Immature natural killer cell (primary cell): Measurements from ENCODE around the gene RPS17. TPM values are rescaled to one million over a fixed set of nuclear protein-coding genes. Genes with fewer than 3 reads are reported as not detected.
"Not testable (repeated sequence)": the region's sequence is repeated elsewhere in the genome, so short reads cannot be mapped to it uniquely, and the experiment has no call there.

Experiments used
- DNase-seq, 3 donors: peaks; one replicate each; pipeline ENCODE4 v3.0.0; 2022; ENCODE audit warnings: mixed read lengths in 1 of 3
- H3K27ac Mint-ChIP-seq, 6 donors: one replicate each; pipeline ENCODE4 v1.8.0; 2020; ENCODE audit warnings: mixed read lengths in 6 of 6, mild to moderate bottlenecking in 5 of 6, inconsistent platforms in 4 of 6, moderate library complexity in 3 of 6
- H3K27me3 Mint-ChIP-seq, 3 donors: one replicate each; pipeline ENCODE4 v1.8.0; 2020 to 2021; ENCODE audit warnings: low read depth in 3 of 3, mild to moderate bottlenecking in 3 of 3, mixed read lengths in 3 of 3, moderate library complexity in 3 of 3, inconsistent platforms in 1 of 3
- H3K36me3 Mint-ChIP-seq, 3 donors: one replicate each; pipeline ENCODE4 v1.8.0; 2020; ENCODE audit warnings: mixed read lengths in 3 of 3, inconsistent platforms in 2 of 3, mild to moderate bottlenecking in 2 of 3
- H3K4me1 Mint-ChIP-seq, 2 donors: one replicate each; pipeline ENCODE4 v1.8.0; 2020; ENCODE audit warnings: inconsistent platforms in 2 of 2, mild to moderate bottlenecking in 2 of 2, mixed read lengths in 2 of 2, moderate library complexity in 1 of 2
- H3K4me3 Mint-ChIP-seq, 5 donors: one replicate each; pipeline ENCODE4 v1.8.0; 2020; ENCODE audit warnings: mild to moderate bottlenecking in 5 of 5, mixed read lengths in 5 of 5, inconsistent platforms in 3 of 5, moderate library complexity in 3 of 5
- H3K9me3 Mint-ChIP-seq, 6 donors: one replicate each; pipeline ENCODE4 v1.8.0; 2020; ENCODE audit warnings: mild to moderate bottlenecking in 6 of 6, mixed read lengths in 6 of 6, inconsistent platforms in 4 of 6, moderate library complexity in 3 of 6
- polyA plus RNA-seq, 3 donors: library from polyadenylated mRNA; unstranded; fragments of 300-500 nt; fragmentation: Illumina TruSeq; gene quantifications; one replicate each; pipeline ENCODE4 v1.2.3, GENCODE V29; 2021

Gene RPS17
- polyA plus RNA-seq, 3 donors from 2014 or later, result 584 to 1,003 (median 663) TPM

GRCh38 chr15:82538961-82539690, 1.1 kb downstream of the RPS17 start:
- H3K36me3 Mint-ChIP-seq, result peaks cover 16 to 32% (median 30%) of the 10 kb centered on the region in 3 donors
- peak overlapping the region; percentile 90 to 96 (median 91) for H3K27ac Mint-ChIP-seq
- H3K4me1 Mint-ChIP-seq, result peaks cover 28 to 43% of the 10 kb centered on the region in 2 donors
- DNase-seq, result no peak
- peaks cover 9 to 15% (median 14%) of the 10 kb centered on the region in 3 donors for H3K27me3 Mint-ChIP-seq
- H3K9me3 Mint-ChIP-seq, result no peaks in the 10 kb centered on the region
- peak overlapping the region; percentile 94 to 98 (median 95) for H3K4me3 Mint-ChIP-seq

DNA sequence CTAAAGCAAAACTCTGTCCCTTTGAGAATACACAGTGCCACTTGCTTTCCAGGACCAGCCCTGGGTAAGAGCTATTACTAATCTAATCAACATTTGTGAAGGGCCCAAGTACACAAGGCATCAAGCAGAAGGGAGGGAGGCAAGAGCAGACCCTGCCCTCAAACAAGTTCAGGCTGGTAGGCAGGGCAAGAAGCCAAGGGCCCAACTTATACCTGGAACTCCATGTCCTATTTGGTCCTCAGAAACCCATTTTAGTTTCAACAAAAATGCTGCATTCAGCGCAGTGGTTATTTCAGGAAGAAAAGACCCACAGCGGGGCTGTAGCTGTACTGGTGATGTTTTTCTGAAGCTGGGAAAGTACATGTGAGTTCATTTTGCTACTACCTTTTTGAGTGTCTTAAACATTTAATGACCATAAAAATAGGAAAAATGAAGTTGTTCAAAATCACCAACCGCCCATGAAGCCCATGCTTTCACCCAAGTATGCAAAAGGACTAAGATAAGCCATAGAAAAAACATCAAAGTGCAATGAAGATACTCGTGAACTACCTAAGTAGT, 2.8 kb downstream of the RPS17 start:
- DNase-seq, result no peak
- peaks cover 20 to 36% (median 34%) of the 10 kb centered on the region in 3 donors for H3K36me3 Mint-ChIP-seq
- H3K9me3 Mint-ChIP-seq, result no peaks in the 10 kb centered on the region
- peak overlapping the region in 3 of 5 donors; percentile 38 to 60 (median 51) for H3K4me3 Mint-ChIP-seq
- H3K27me3 Mint-ChIP-seq, result peaks cover 8 to 15% (median 9%) of the 10 kb centered on the region in 3 donors
- H3K4me1 Mint-ChIP-seq, result peaks cover 28 to 43% of the 10 kb centered on the region in 2 donors
- peak overlapping the region in 4 of 6 donors; percentile 29 to 69 (median 58) for H3K27ac Mint-ChIP-seq

DNA sequence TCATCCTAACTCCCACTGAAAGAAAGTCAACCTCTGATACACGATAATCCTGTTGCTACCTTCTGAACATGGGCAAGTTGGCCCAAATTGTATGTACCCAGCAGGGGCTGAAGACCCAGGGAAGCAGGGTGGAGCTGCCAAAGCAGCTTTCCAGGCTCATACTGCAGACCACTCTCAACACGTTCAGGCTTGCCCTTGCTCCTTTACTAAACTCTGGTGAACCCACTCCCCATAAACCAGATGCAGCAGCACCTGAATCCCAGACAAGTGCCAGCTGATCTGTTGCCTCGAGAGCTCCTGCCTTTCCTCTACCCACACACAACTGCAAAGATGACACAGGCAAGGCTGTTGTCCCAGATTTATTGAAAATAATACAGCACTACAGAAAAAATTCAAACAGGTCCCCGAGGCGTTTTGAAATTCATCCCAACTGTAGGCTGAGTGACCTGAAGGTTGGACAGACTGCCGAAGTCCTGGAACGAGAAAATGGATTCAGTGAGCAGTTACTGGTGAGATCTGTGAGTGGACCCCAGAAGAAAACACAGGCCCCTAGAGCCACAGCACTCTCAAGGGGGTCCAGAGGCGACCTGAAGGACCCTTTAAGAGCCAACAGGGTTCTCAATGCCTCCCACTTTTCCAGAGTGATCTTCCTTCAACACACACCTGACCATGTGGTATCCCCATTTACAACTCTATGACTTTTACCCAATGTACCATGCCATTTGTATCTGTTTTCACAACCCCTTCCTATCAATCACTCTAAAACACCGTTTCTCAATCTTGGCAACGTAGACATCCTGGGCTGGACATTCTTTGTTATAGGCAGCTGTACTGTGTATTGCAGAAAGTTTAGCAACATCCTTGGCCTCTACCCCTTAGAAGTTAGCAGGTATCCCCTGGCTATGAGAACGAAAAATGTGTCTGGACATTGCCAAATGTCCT, 3.6 kb downstream of the RPS17 start:
- Mint-ChIP-seq H3K4me3 (no peak overlapping the region), H3K9me3 (no peaks in the 10 kb centered on the region), H3K4me1 (peaks cover 28 to 43% of the 10 kb centered on the region in 2 donors), H3K27me3 (peaks cover 8 to 15% (median 9%) of the 10 kb centered on the region in 3 donors), H3K27ac (peak overlapping the region in 3 of 6 donors; percentile 53 to 63 (median 60)), H3K36me3 (peaks cover 20 to 36% (median 34%) of the 10 kb centered on the region in 3 donors)
- no peak for DNase-seq

GRCh38 chr15:82535566-82536408, 4.5 kb downstream of the RPS17 start:
- Mint-ChIP-seq H3K36me3 (peaks cover 20 to 36% (median 34%) of the 10 kb centered on the region in 3 donors), H3K27me3 (peaks cover 7 to 10% (median 9%) of the 10 kb centered on the region in 3 donors), H3K9me3 (no peaks in the 10 kb centered on the region), H3K27ac (peak overlapping the region in 1 of 6 donors; percentile 67), H3K4me3 (no peak overlapping the region), H3K4me1 (peaks cover 24 to 40% of the 10 kb centered on the region in 2 donors)
- no peak for DNase-seq

DNA sequence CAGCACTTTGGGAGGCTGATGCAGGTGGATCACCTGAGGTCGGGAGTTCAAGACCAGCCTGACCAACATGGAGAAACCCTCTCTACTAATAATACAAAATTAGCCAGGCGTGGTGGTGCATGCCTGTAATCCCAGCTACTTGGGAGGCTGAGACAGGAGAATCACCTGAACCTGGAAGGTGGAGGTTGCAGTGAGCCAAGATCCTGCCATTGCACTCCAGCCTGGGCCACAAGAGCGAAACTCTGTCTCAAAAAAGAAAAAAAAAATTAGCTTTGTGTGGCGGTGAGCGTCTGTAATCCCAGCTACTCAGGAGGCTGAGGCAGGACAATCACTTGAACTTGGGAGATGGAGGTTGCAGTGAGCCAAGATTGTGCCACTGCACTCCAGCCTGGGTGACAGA, 5.1 kb downstream of the RPS17 start:
- H3K36me3 Mint-ChIP-seq, result peaks cover 20 to 36% (median 34%) of the 10 kb centered on the region in 3 donors
- DNase-seq, H3K27ac Mint-ChIP-seq, H3K4me3 Mint-ChIP-seq, H3K9me3 Mint-ChIP-seq, H3K27me3 Mint-ChIP-seq: not testable (repeated sequence)
- H3K4me1 Mint-ChIP-seq, result peaks cover 22 to 38% of the 10 kb centered on the region in 2 donors

- not testable (repeated sequence) for H3K27me3 Mint-ChIP-seq, H3K4me3 Mint-ChIP-seq, H3K9me3 Mint-ChIP-seq, H3K27ac Mint-ChIP-seq, DNase-seq
- Mint-ChIP-seq H3K36me3 (peaks cover 20 to 36% (median 34%) of the 10 kb centered on the region in 3 donors), H3K4me1 (peaks cover 18 to 38% of the 10 kb centered on the region in 2 donors)
Measured at GRCh38 chr15:82534457-82534861, 5.8 kb downstream of the RPS17 start.

- Mint-ChIP-seq H3K9me3 (no peaks in the 10 kb centered on the region), H3K4me1 (peaks cover 11 to 31% of the 10 kb centered on the region in 2 donors), H3K27me3 (peaks cover 0 to 2% (median 1%) of the 10 kb centered on the region in 3 donors), H3K4me3 (no peak overlapping the region), H3K27ac (no peak overlapping the region), H3K36me3 (peaks cover 20 to 34% (median 31%) of the 10 kb centered on the region in 3 donors)
- DNase-seq, result no peak
Measured at GRCh38 chr15:82533801-82534200, 6.5 kb downstream of the RPS17 start.

DNA sequence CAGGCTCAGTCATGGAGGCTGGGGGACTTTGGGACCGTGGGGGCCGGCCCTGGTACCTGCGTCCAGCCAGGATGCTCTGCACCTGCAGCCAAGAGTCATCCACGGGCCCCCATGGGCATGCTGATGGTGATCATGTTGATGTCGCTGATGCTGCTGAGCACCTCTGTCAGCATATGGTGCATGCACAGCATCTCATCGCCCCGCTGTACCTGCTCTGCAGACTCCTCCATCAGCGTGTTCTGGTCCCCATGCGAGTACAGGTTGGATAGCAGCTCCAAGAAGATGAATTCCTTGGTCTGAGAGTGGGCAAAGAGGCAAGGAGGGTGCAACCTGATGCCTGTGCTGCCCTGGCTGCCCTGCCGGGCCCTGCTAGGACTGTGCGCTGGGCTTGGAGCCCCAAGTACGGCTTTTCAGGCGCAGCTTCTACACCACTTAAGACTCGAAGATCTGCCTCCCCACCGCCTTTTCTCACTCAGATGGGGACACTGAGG, 7.2 kb downstream of the RPS17 start:
- H3K36me3 Mint-ChIP-seq, result peaks cover 20 to 33% (median 30%) of the 10 kb centered on the region in 3 donors

DNA sequence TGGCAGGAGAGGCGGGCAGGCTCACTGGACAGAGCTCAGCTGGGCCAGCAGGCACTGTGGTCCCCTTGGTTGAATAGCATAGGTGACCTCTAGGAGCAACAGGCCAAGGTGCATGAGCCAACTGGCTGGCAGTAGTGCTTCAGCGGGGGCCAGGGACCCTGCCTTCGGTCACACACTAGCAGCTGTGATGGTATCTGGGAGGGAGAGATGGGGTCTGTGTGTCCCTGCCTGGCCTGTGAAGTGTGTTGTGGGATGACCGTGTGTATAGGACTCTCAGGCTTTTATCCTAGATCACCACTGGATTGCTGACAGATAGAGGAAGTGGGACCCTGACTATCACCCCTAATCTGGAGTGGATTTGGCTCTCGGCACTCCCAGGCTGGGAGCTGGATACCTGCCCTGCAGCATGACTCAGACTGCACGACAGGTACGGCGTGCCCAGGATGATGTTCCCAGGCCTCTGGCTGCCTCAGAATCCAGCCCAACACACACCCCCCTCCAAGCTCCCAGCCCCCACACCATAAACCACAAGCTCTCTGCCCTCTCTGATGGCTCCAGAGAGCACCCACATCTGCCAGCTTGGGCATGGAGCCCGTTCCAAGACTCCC, 7.8 kb downstream of the RPS17 start:
- Mint-ChIP-seq H3K9me3 (no peaks in the 10 kb centered on the region), H3K27ac (no peak overlapping the region), H3K4me3 (no peak overlapping the region), H3K4me1 (peaks cover 4 to 20% of the 10 kb centered on the region in 2 donors), H3K27me3 (peaks cover 0 to 2% (median 1%) of the 10 kb centered on the region in 3 donors), H3K36me3 (peaks cover 16 to 29% (median 26%) of the 10 kb centered on the region in 3 donors)
- no peak for DNase-seq

More for the DNA sequence above, 7.2 kb downstream of the RPS17 start:
- H3K4me3 Mint-ChIP-seq, result no peak overlapping the region
- no peak overlapping the region for H3K27ac Mint-ChIP-seq
- H3K4me1 Mint-ChIP-seq, result peaks cover 7 to 26% of the 10 kb centered on the region in 2 donors
- no peak for DNase-seq
- H3K9me3 Mint-ChIP-seq, result no peaks in the 10 kb centered on the region
- H3K27me3 Mint-ChIP-seq, result peaks cover 0 to 2% (median 1%) of the 10 kb centered on the region in 3 donors

GRCh38 chr15:82531496-82532382, 8.5 kb downstream of the RPS17 start:
- H3K27me3 Mint-ChIP-seq, result peaks cover 0 to 4% (median 1%) of the 10 kb centered on the region in 3 donors
- no peak overlapping the region for H3K4me3 Mint-ChIP-seq
- no peaks in the 10 kb centered on the region for H3K9me3 Mint-ChIP-seq
- peaks cover 10 to 23% (median 20%) of the 10 kb centered on the region in 3 donors for H3K36me3 Mint-ChIP-seq
- peak overlapping the region in 1 of 6 donors; percentile 42 for H3K27ac Mint-ChIP-seq
- peaks cover 4 to 13% of the 10 kb centered on the region in 2 donors for H3K4me1 Mint-ChIP-seq
- DNase-seq, result no peak

- Mint-ChIP-seq H3K27me3 (peaks cover 0 to 4% (median 1%) of the 10 kb centered on the region in 3 donors), H3K4me1 (peaks cover 4 to 7% of the 10 kb centered on the region in 2 donors), H3K27ac (peak overlapping the region in 2 of 6 donors; percentile 33 to 61), H3K4me3 (peak overlapping the region; percentile 75 to 83 (median 79)), H3K36me3 (peaks cover 10 to 16% (median 13%) of the 10 kb centered on the region in 3 donors), H3K9me3 (no peaks in the 10 kb centered on the region)
- peak; percentile 60 to 66 (median 66) for DNase-seq
Measured at GRCh38 chr15:82530606-82531379, 9.5 kb downstream of the RPS17 start.
